Progenitor cell of endocrine pancreas (in vitro differentiated cells): Measurements from ENCODE around the gene PGPEP1. TPM values are rescaled to one million over a fixed set of nuclear protein-coding genes. Genes with fewer than 3 reads are reported as not detected.

Experiments
- DNase-seq: peaks from one replicate; pipeline ENCODE4 v3.0.0; 2021; ENCODE audit warnings: low spot score; ENCODE audit not compliant: unreplicated experiment
- H3K27ac Mint-ChIP-seq: 2 replicates; pipeline ENCODE4 v1.8.0; 2021; ENCODE audit warnings: mild to moderate bottlenecking, moderate library complexity, mixed read lengths
- H3K27me3 Mint-ChIP-seq: 2 replicates; pipeline ENCODE4 v1.8.0; 2021; ENCODE audit warnings: mixed read lengths
- H3K36me3 Mint-ChIP-seq: 2 replicates; pipeline ENCODE4 v1.8.0; 2022; ENCODE audit warnings: mixed read lengths; ENCODE audit not compliant: insufficient read depth
- H3K4me1 Mint-ChIP-seq: 2 replicates; pipeline ENCODE4 v1.8.0; 2021; ENCODE audit warnings: low read depth, mixed read lengths
- H3K4me3 Mint-ChIP-seq: 2 replicates; pipeline ENCODE4 v1.8.0; 2021; ENCODE audit warnings: low read depth, mild to moderate bottlenecking, moderate library complexity, mixed read lengths
- H3K9me3 Mint-ChIP-seq: 2 replicates; pipeline ENCODE4 v1.8.0; 2021; ENCODE audit warnings: low read depth, mixed read lengths
- total RNA-seq: library from RNA; stranded (reverse); gene quantifications from 2 replicates; pipeline ENCODE4 v1.2.1, GENCODE V29; 2021
- TF ChIP-seq, protein P1 (sequence below): fragments of 200-600 bp; sonication (generic); IDR thresholded peaks from one replicate; pipeline ENCODE4 v1.5.0; 2021; ENCODE audit warnings: antibody characterized with exemption, mild to moderate bottlenecking; ENCODE audit not compliant: unreplicated experiment

PGPEP1 gene
- total RNA-seq, 1 donor from 2014 or later = 51.3 TPM

DNA sequence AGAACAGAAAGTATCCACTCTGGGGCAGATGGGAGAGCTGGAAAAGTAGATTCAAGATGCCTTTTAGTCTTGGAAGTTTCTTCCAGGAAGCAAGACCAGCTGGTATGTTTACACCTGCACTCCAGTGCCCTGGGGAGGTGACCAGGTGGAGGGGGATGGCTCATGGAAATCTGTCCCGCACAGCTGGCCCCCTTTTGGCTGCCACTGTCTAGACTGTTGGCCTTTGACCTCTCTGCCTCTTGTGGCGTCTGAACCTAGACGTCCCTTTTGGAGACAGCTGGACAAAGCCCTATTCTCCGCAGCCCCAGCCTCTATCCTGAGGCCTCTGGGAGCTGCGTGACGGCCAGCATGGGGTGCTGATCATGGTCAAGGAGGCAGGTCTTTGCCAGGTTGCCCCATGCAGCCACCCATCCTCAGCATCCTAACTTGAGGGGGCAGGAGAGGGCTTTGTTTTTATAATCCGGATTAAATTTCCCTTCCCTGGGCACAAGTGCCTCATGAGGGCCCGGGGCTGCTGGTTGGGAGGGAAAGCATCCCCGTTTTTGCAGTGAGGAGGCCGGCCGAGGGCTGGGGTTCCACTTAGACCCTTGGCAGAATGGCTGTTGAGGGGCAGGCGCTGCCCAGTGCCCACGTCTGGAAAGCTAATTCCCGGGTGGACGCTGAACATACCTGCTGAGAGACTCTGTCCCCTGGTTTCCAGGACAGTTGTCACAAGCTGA, 28.3 kb downstream of the PGPEP1 start:
- TF ChIP-seq, protein P1, sequence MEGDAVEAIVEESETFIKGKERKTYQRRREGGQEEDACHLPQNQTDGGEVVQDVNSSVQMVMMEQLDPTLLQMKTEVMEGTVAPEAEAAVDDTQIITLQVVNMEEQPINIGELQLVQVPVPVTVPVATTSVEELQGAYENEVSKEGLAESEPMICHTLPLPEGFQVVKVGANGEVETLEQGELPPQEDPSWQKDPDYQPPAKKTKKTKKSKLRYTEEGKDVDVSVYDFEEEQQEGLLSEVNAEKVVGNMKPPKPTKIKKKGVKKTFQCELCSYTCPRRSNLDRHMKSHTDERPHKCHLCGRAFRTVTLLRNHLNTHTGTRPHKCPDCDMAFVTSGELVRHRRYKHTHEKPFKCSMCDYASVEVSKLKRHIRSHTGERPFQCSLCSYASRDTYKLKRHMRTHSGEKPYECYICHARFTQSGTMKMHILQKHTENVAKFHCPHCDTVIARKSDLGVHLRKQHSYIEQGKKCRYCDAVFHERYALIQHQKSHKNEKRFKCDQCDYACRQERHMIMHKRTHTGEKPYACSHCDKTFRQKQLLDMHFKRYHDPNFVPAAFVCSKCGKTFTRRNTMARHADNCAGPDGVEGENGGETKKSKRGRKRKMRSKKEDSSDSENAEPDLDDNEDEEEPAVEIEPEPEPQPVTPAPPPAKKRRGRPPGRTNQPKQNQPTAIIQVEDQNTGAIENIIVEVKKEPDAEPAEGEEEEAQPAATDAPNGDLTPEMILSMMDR = no peak
- no peak for DNase-seq
- H3K4me1 Mint-ChIP-seq = peaks cover 8% of the 10 kb centered on the region
- H3K27me3 Mint-ChIP-seq = no peaks in the 10 kb centered on the region
- H3K4me3 Mint-ChIP-seq = no peak overlapping the region
- H3K36me3 Mint-ChIP-seq = peaks cover 13% of the 10 kb centered on the region
- H3K27ac Mint-ChIP-seq = no peak overlapping the region
- no peaks in the 10 kb centered on the region for H3K9me3 Mint-ChIP-seq

DNA sequence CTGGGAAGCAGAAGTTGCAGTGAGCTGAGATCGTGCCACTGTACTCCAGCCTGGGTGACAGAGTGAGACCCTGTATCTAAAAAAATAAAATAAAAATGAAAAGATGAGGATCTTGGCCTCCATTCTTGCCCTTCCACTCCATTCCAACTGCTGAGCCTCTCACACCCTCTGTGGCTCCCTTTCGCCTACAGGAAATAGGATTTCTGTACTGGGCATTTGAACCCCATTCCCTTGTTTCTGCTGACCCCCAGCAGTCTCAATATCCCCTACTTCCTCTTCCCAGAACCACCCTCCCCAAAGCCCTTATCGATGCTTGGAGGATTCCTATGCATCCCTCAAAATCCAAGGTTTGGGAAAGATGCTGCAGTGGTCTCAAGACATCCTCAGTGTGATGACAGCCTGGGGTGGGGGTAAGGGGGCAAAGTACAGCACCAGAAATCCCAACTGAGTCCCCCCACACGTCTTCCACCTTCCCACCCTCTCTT, 33.1 kb downstream of the PGPEP1 start:
- DNase-seq = no peak
- TF ChIP-seq, protein P1 = no peak
- Mint-ChIP-seq H3K4me3 (no peak overlapping the region), H3K27me3 (no peaks in the 10 kb centered on the region), H3K9me3 (no peaks in the 10 kb centered on the region), H3K27ac (peak overlapping the region; percentile 93), H3K36me3 (peaks cover 2% of the 10 kb centered on the region), H3K4me1 (peaks cover 18% of the 10 kb centered on the region)

DNA sequence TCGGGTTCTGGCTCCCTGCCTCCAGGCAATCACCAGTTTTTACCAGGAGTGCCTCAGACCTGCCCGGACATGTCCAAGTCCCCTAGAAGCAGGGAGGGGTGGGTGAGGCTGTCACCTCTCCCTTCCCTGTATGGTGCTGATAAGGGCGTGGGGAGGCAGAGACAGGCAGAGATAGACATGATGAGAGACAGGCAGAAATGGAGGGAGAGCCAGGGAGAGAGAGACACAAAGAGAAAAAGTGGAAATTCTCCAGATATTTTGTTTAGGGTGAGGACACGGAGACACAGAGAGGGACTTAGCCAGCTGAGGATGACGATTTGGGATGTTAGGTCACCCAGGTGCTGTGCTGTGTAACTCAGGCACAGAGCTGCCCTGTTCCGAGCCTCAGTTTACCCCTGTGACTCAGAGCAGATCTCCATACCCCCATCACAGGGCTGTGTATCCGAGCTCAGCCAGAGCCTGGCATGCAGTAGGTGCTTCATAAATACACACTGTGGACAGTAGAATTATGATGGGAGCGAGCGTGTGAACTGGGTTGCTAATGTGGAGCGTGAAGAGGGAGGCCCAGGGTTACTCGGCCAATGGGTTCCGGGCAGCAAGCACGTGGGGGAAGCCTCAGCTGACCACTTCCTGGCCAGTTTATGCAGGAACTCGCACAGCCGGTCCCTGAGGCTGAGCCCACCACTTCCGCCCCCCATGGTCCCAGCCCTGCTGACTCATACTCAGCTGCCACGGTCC, 33.7 kb downstream of the PGPEP1 start:
- no peak overlapping the region for H3K4me3 Mint-ChIP-seq
- no peaks in the 10 kb centered on the region for H3K9me3 Mint-ChIP-seq
- H3K36me3 Mint-ChIP-seq = peaks cover 2% of the 10 kb centered on the region
- H3K4me1 Mint-ChIP-seq = peaks cover 18% of the 10 kb centered on the region
- H3K27ac Mint-ChIP-seq = peak overlapping the region; percentile 93
- TF ChIP-seq, protein P1 = no peak
- H3K27me3 Mint-ChIP-seq = no peaks in the 10 kb centered on the region
- peak; percentile 58 for DNase-seq

DNA sequence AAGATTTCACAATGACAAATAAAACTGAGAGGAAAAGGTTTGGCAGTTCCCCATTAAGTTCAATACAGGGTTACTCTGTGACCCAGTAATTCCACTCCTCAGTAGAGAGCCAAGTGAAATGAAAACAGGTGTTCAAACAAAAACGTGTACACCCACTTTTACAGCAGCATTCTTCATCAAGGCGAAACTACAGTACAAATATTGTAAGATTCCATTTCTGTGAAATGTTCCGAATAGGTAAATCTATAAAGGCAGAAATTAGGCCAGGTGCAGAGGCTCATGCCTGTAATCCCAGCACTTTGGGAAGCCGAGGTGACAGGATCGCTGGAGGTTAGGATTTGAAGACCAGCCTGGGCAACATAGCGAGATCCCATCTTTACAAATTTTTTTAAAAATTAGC, 36.6 kb downstream of the PGPEP1 start:
- H3K4me3 Mint-ChIP-seq = peak overlapping the region; percentile 21
- no peak for DNase-seq
- H3K27ac Mint-ChIP-seq = peak overlapping the region; percentile 96
- H3K36me3 Mint-ChIP-seq = peaks cover 2% of the 10 kb centered on the region
- TF ChIP-seq, protein P1 = no peak
- H3K9me3 Mint-ChIP-seq = no peaks in the 10 kb centered on the region
- no peaks in the 10 kb centered on the region for H3K27me3 Mint-ChIP-seq
- H3K4me1 Mint-ChIP-seq = peaks cover 28% of the 10 kb centered on the region
